Esophagus muscularis mucosa (tissue), 4 donors: ENCODE data around the gene FAIM. TPM values are rescaled to one million over a fixed set of nuclear protein-coding genes. Genes with fewer than 3 reads are reported as not detected.
"Not testable (repeated sequence)": the region's sequence is repeated elsewhere in the genome, so short reads cannot be mapped to it uniquely, and the experiment has no call there.

Source experiments
- DNase-seq: peaks from one replicate; pipeline ENCODE4 v3.0.0-alpha.2; 2017; ENCODE audit errors: extremely low spot score
- H3K27ac ChIP-seq, 4 donors: fragments of 200-600 bp; sonication (generic); replicated peaks in 1 of 4; 1 replicate in 3 of 4; 2 replicates in 1 of 4; pipeline ENCODE4 v1.5.1; 2016 to 2019; ENCODE audit warnings: mild to moderate bottlenecking in 1 of 4
- H3K27me3 ChIP-seq, 4 donors: fragments of 200-600 bp; sonication (generic); one replicate each; pipeline versions ENCODE4 v1.5.1 to v1.6.0; 2016 to 2019
- H3K36me3 ChIP-seq, 4 donors: fragments of 200-600 bp; sonication (generic); one replicate each; pipeline ENCODE4 v1.5.1; 2016 to 2019
- H3K4me1 ChIP-seq, 4 donors: fragments of 200-600 bp; sonication (generic); one replicate each; pipeline ENCODE4 v1.5.1; 2016 to 2019
- H3K4me3 ChIP-seq, 4 donors: fragments of 200-600 bp; sonication (generic); 1 replicate in 2 of 4; 2 replicates in 2 of 4; pipeline ENCODE4 v1.5.1; 2016 to 2019; ENCODE audit warnings: mild to moderate bottlenecking in 4 of 4, moderate library complexity in 1 of 4
- H3K9me3 ChIP-seq, 4 donors: fragments of 200-600 bp; sonication (generic); 1 replicate in 3 of 4; 2 replicates in 1 of 4; pipeline ENCODE4 v1.5.1; 2016 to 2019
- CTCF ChIP-seq, 3 experiments: fragments of 200-600 bp in 2 of 3; fragments of 450-650 bp in 1 of 3; sonication (generic) in 2 of 3; IDR thresholded peaks; one replicate each; pipeline ENCODE4 v1.5.1; 2017 to 2019; ENCODE audit warnings: antibody characterized with exemption in 3 of 3, mild to moderate bottlenecking in 2 of 3, moderate library complexity in 1 of 3
- EP300 ChIP-seq: sonication (generic); formaldehyde crosslinking; IDR thresholded peaks from one replicate; pipeline ENCODE4 v1.6.1; 2017; ENCODE audit warnings: antibody characterized with exemption
- POLR2A ChIP-seq: fragments of 450-650 bp; IDR thresholded peaks from one replicate; pipeline ENCODE4 v1.6.1; 2017; ENCODE audit warnings: antibody characterized with exemption, moderate library complexity, mild to moderate bottlenecking, low read depth
- POLR2AphosphoS5 ChIP-seq, 2 donors: sonication (generic); formaldehyde crosslinking; IDR thresholded peaks; one replicate each; pipeline ENCODE4 v1.6.1; 2017; ENCODE audit warnings: antibody characterized with exemption in 2 of 2
- WGBS: methylation state at CpG from one replicate; pipeline ENCODE4 v1.1.5; 2018; 5-methylcytosine and 5-hydroxymethylcytosine counted together
- intact Hi-C: fragments of 100-400 bp; cut with DNase I; formaldehyde crosslinking; loops from one replicate; pipeline ENCODE4 v1.15.1; 2023
- total RNA-seq, 4 donors: library from RNA; depleted of rRNA; stranded (reverse); fragments of >200 nt; gene quantifications; one replicate each; pipeline versions ENCODE4 v1.1.0 to v1.2.1, GENCODE V29; 2016

Gene FAIM
- total RNA-seq, 4 donors from 2014 or later: 8.3 to 12.3 (median 9.3) TPM

- no peak overlapping the region for H3K4me3 ChIP-seq
- no peak for TF ChIP-seq POLR2A
- TF ChIP-seq EP300: no peak
- TF ChIP-seq POLR2AphosphoS5 (IDR thresholded peaks at IDR 0.05): no peak
- TF ChIP-seq CTCF (IDR thresholded peaks at IDR 0.05): no peak
- intact Hi-C loops: loop anchor here (10.0 kb wide), 2 partner anchors 96 to 236 kb away; partner anchors contain the start of gene PIK3CB
- no peak overlapping the region for H3K27ac ChIP-seq
- H3K27me3 ChIP-seq: no peaks in the 10 kb centered on the region
- no peaks in the 10 kb centered on the region for H3K9me3 ChIP-seq
- H3K36me3 ChIP-seq: no peaks in the 10 kb centered on the region
- H3K4me1 ChIP-seq: peaks cover 1 to 6% (median 3%) of the 10 kb centered on the region in 4 donors
- 92% methylated on average over 3 of the region's 3 CpGs for WGBS
- no peak for DNase-seq
Observed at GRCh38 chr3:138598534-138598933, 10.0 kb upstream of the FAIM start.

- no peak overlapping the region for H3K4me3 ChIP-seq
- intact Hi-C loops: no loop called here
- no peaks in the 10 kb centered on the region for H3K4me1 ChIP-seq
- TF ChIP-seq POLR2AphosphoS5 (IDR thresholded peaks at IDR 0.05): no peak
- TF ChIP-seq POLR2A: no peak
- TF ChIP-seq CTCF (IDR thresholded peaks at IDR 0.05): no peak
- TF ChIP-seq EP300: no peak
- DNase-seq: no peak
- H3K36me3 ChIP-seq: no peaks in the 10 kb centered on the region
- H3K9me3 ChIP-seq: no peaks in the 10 kb centered on the region
- no peaks in the 10 kb centered on the region for H3K27me3 ChIP-seq
- no peak overlapping the region for H3K27ac ChIP-seq
- WGBS: 88% methylated on average over 8 of the region's 8 CpGs
Observed at GRCh38 chr3:138600100-138600745, 8.3 kb upstream of the FAIM start.

GRCh38 chr3:138601661-138602060, 6.9 kb upstream of the FAIM start:
- 76% methylated on average over 2 of the region's 2 CpGs for WGBS
- intact Hi-C loops: not testable (repeated sequence)

GRCh38 chr3:138604106-138604595, 4.4 kb upstream of the FAIM start:
- H3K4me3 ChIP-seq, H3K4me1 ChIP-seq, H3K36me3 ChIP-seq, intact Hi-C loops, H3K9me3 ChIP-seq, H3K27ac ChIP-seq, DNase-seq, H3K27me3 ChIP-seq: not testable (repeated sequence)
- 94% methylated on average over 5 of the region's 5 CpGs for WGBS

More at GRCh38 chr3:138601661-138602060, 6.9 kb upstream of the FAIM start:
- not testable (repeated sequence) for H3K36me3 ChIP-seq, H3K27me3 ChIP-seq, H3K27ac ChIP-seq, H3K9me3 ChIP-seq, H3K4me3 ChIP-seq, DNase-seq, H3K4me1 ChIP-seq

GRCh38 chr3:138609898-138610266, 1.3 kb downstream of the FAIM start:
- Histone ChIP-seq H3K36me3 (no peaks in the 10 kb centered on the region), H3K4me1 (peaks cover 10 to 14% (median 13%) of the 10 kb centered on the region in 4 donors), H3K9me3 (peaks cover 0 to 3% (median 0%) of the 10 kb centered on the region in 4 donors), H3K27ac (peak overlapping the region; percentile 93 to 97 (median 97)), H3K27me3 (peaks cover 0 to 4% (median 0%) of the 10 kb centered on the region in 4 donors), H3K4me3 (peak overlapping the region; percentile 76 to 87 (median 80))
- TF ChIP-seq EP300 (no peak), POLR2A (no peak), POLR2AphosphoS5 (IDR thresholded peaks at IDR 0.05) (no peak), CTCF (IDR thresholded peaks at IDR 0.05) (no peak)
- no peak for DNase-seq
- intact Hi-C loops: loop anchor here (1.0 kb wide), 1 partner anchor 16 kb away; the partner anchor contains the start of gene CEP70
- WGBS: 72% methylated on average over 6 of the region's 6 CpGs

- Histone ChIP-seq H3K27ac (no peak overlapping the region), H3K36me3 (no peaks in the 10 kb centered on the region), H3K4me1 (no peaks in the 10 kb centered on the region), H3K27me3 (no peaks in the 10 kb centered on the region), H3K9me3 (no peaks in the 10 kb centered on the region), H3K4me3 (no peak overlapping the region)
- DNase-seq: no peak
- TF ChIP-seq POLR2AphosphoS5 (IDR thresholded peaks at IDR 0.05) (no peak), CTCF (IDR thresholded peaks at IDR 0.05) (no peak), EP300 (no peak)
- intact Hi-C loops: no loop called here
- WGBS: 80% methylated on average over 1 of the region's 1 CpG
Observed at GRCh38 chr3:138615462-138615861, 6.9 kb downstream of the FAIM start.
